ENCODE measurements around the gene DDTL. TPM values are rescaled to one million over a fixed set of nuclear protein-coding genes. Genes with fewer than 3 reads are reported as not detected.

DDTL gene
- total RNA-seq, 3 donors from 2014 or later (not counting 1 experiment from before 2014, with no cell fraction given): 5.0 TPM; not detected in 2

Other genes starting within 250 kb of the DDTL start
- 1 to 10 TPM; 7.4 to 9.1 (median 7.7) TPM for gene ZNF70, start 215.8 kb upstream of the DDTL start, total RNA-seq
- not detected for gene VPREB3, start 212.5 kb upstream of the DDTL start, total RNA-seq
- not detected for gene C22orf15, start 203.9 kb upstream of the DDTL start, total RNA-seq
- gene CHCHD10, start 198.9 kb upstream of the DDTL start, total RNA-seq: 10 to 100 TPM in 2 of 3 donors, 1 to 10 TPM in 1; 9.3 to 22.5 (median 13.8) TPM
- gene MMP11, start 194.0 kb upstream of the DDTL start, total RNA-seq: 1 to 10 TPM in 1 of 3 donors, under 1 TPM in 2; 0.71 to 1.7 (median 0.91) TPM
- gene SMARCB1, start 179.9 kb upstream of the DDTL start, total RNA-seq: 10 to 100 TPM; 56.3 to 76.9 (median 69.8) TPM
- 10 to 100 TPM in 1 of 3 donors, 1 to 10 TPM in 1, under 1 TPM in 1; 0.88 to 24.5 (median 1.3) TPM for gene DERL3, start 127.9 kb upstream of the DDTL start, total RNA-seq
- gene SLC2A11, start 109.0 kb upstream of the DDTL start, total RNA-seq: 10 to 100 TPM in 2 of 3 donors, 1 to 10 TPM in 1; 9.2 to 14.1 (median 11.8) TPM
- gene MIF, start 72.5 kb upstream of the DDTL start, total RNA-seq: 100 to 1,000 TPM; 115 to 182 (median 133) TPM
- not detected for gene GSTT2B, start 5.7 kb upstream of the DDTL start, total RNA-seq
- 10 to 100 TPM; 60.2 to 64.3 (median 62.3) TPM for gene DDT, start 7.6 kb downstream of the DDTL start, total RNA-seq
- gene GSTT2, start 13.2 kb downstream of the DDTL start, total RNA-seq: not detected
- not detected for gene GSTT4, start 38.6 kb downstream of the DDTL start, total RNA-seq
- 100 to 1,000 TPM; 130 to 182 (median 161) TPM for gene CABIN1, start 44.4 kb downstream of the DDTL start, total RNA-seq
- 1 to 10 TPM in 2 of 3 donors, under 1 TPM in 1; 0.75 to 1.7 (median 1.5) TPM for gene SUSD2, start 214.6 kb downstream of the DDTL start, total RNA-seq